IPS-20b (cell line): ENCODE data around the gene APOC1.
A peak's percentile ranks its signal among the peaks of the same experiment; 100 is the strongest.
"Not testable (repeated sequence)": the region's sequence is repeated elsewhere in the genome, so short reads cannot be mapped to it uniquely, and the experiment has no call there.

Source experiments
- H3K27ac ChIP-seq: one replicate; pipeline ENCODE4 v1.5.1; 2013; ENCODE audit warnings: low read length
- H3K27me3 ChIP-seq: 2 replicates; pipeline ENCODE4 v1.6.1; 2013; ENCODE audit warnings: mild to moderate bottlenecking, low read length, inconsistent platforms; ENCODE audit not compliant: insufficient read depth
- H3K36me3 ChIP-seq: 2 replicates; pipeline ENCODE4 v1.6.1; 2013; ENCODE audit warnings: low read depth, mild to moderate bottlenecking, inconsistent platforms, low read length, moderate library complexity; ENCODE audit not compliant: insufficient read depth
- H3K4me1 ChIP-seq: 2 replicates; pipeline ENCODE4 v1.6.1; 2013; ENCODE audit warnings: mild to moderate bottlenecking, control low read depth, inconsistent platforms, low read length, moderate library complexity; ENCODE audit not compliant: insufficient read depth
- H3K4me3 ChIP-seq: 2 replicates; pipeline ENCODE4 v1.5.1; 2013; ENCODE audit warnings: mild to moderate bottlenecking, low read length, inconsistent platforms
- H3K9ac ChIP-seq: 2 replicates; pipeline ENCODE4 v1.6.1; 2013; ENCODE audit warnings: low read depth, mild to moderate bottlenecking, inconsistent platforms, low read length, moderate library complexity
- H3K9me3 ChIP-seq: 2 replicates; pipeline ENCODE4 v1.6.1; 2013; ENCODE audit warnings: mild to moderate bottlenecking, low read depth, low read length, inconsistent platforms; ENCODE audit not compliant: insufficient read depth

The APOC1 gene

DNA sequence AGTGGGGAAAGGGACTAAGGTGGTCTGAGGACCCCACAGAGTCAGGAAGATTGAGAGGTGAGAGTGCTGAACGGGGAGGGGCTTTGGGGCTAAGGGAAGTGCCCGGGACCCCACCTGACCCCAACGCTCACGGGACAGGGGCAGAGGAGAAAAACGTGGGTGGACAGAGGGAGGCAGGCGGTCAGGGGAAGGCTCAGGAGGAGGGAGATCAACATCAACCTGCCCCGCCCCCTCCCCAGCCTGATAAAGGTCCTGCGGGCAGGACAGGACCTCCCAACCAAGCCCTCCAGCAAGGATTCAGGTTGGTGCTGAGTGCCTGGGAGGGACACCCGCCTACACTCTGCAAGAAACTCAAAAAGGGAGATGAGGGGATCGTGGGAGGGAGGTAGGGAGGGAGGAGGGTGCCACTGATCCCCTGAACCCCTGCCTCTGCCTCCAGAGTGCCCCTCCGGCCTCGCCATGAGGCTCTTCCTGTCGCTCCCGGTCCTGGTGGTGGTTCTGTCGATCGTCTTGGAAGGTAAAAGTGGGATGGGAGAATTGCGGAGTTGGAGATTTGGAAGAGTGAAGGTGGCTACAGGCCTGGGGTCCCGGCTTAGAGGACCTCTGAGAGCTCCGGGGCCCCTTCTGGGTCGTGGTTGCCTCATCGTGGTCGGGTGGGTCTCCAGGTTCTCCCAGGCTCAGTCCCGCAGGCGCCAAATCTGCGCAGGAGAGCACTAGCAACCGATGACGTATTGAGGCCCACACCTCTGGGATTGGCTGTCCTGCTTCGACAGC is at the start of gene APOC1:
Gene APOC1 (plus strand): TSS at position 176 of the 774 bp plus-strand sequence. CDS start 284 bp downstream, at position 460.
- H3K4me3 ChIP-seq: peak within 1 kb of the TSS; percentile 84
- peak within 1 kb of the TSS; percentile 91 for H3K9ac ChIP-seq
- H3K9me3 ChIP-seq, H3K4me1 ChIP-seq, H3K27me3 ChIP-seq, H3K36me3 ChIP-seq: not testable (repeated sequence)
- peak within 1 kb of the TSS; percentile 85 for H3K27ac ChIP-seq

DNA sequence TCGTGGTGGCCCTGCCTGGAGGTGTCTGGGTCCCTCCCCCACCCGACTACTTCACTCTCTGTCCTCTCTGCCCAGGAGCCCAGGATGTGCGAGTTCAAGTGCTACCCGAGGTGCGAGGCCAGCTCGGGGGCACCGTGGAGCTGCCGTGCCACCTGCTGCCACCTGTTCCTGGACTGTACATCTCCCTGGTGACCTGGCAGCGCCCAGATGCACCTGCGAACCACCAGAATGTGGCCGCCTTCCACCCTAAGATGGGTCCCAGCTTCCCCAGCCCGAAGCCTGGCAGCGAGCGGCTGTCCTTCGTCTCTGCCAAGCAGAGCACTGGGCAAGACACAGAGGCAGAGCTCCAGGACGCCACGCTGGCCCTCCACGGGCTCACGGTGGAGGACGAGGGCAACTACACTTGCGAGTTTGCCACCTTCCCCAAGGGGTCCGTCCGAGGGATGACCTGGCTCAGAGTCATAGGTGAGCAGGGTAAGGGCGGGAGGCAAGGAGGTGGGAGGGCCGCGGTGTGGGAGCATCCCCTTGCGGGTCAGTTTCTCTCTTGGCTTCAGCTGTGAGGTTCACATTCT is 49.1 kb upstream of the APOC1 start:
- H3K36me3 ChIP-seq: peaks cover 60% of the 10 kb centered on the region

DNA sequence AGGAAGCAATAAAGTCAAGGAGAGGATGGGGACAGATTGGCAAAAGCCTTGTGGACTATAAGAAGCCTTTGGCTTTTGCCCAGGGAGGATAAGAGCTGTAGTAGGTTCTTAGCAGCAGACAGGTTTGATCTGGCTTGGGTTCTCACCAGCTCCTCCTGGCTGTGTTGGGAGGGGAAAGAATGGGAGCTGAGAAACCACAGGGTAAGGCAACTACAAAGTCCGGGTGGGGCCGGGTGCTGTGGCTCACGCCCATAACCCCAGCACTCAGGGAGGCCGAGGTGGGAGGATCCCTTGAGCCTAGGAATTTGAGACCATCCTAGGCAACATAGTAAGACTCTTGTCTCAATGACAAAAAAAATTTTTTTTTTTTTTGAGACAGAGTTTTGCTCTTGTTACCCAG is 47.7 kb upstream of the APOC1 start:
- Histone ChIP-seq H3K27me3 (no peaks in the 10 kb centered on the region), H3K36me3 (peaks cover 56% of the 10 kb centered on the region), H3K4me1 (no peaks in the 10 kb centered on the region), H3K9me3 (no peaks in the 10 kb centered on the region), H3K27ac (no peak overlapping the region), H3K4me3 (no peak overlapping the region), H3K9ac (no peak overlapping the region)

More for the DNA sequence above, 49.1 kb upstream of the APOC1 start:
- Histone ChIP-seq H3K4me1 (no peaks in the 10 kb centered on the region), H3K27ac (no peak overlapping the region), H3K27me3 (no peaks in the 10 kb centered on the region), H3K9ac (no peak overlapping the region), H3K9me3 (no peaks in the 10 kb centered on the region), H3K4me3 (no peak overlapping the region)

DNA sequence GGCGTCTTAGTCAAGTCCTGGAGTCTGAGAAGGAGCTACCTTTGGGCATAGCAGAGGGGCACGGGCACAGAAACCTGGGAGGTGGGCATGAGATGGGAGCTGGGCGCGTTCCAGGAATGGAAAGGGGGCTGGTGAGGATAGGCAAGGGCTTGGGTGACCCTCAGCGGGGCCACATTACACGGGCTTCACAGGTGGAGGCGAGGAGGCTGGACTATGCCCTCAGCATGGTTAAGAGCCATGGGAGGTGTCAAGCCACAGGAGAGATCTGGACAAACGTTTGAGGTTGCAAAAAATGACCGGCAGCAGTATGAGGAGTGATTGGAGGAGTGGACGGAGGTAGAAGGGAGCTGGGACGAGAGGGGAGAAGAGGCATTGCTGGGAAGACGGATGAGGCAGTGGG is 46.8 kb upstream of the APOC1 start:
- Histone ChIP-seq H3K27ac (no peak overlapping the region), H3K27me3 (no peaks in the 10 kb centered on the region), H3K9me3 (no peaks in the 10 kb centered on the region), H3K4me1 (no peaks in the 10 kb centered on the region), H3K4me3 (no peak overlapping the region), H3K9ac (no peak overlapping the region), H3K36me3 (peaks cover 61% of the 10 kb centered on the region)

DNA sequence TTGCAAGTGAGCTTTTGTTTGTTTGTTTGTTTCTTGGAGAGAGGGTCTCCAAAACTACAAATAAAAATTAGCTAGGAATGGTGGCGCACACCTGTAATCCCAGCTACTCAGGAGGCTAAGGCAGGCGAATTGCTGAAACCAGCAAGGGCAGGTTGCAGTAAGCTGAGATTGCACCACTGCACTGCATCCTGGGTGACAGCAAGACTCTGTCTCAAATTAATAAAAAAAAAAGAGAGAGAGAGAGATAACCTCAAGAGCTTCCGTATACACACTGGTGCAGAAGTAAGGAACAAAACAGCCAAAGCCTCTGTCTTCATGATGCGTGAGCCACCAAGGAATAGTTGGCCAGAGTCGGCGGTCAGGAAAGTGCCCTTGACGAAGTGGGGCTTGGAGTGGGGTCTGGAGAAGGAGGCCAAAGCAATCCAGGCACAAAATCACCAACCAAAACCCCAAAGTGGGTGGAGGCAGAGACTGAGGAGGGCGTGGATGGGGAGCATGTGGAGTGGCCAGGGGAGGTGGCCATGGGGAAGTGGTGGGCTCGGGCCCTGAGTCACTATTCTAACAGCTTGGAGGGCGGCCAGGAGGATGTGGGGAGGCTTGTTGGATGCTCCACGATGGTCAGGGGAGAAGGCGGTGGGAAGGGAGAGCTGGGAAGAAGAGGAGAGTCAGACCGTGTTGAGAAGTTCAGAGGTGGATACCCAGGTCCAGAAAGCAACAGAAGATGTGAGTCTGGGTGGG is 44.5 kb upstream of the APOC1 start:
- Histone ChIP-seq H3K9me3 (no peaks in the 10 kb centered on the region), H3K9ac (no peak overlapping the region), H3K36me3 (peaks cover 81% of the 10 kb centered on the region), H3K4me1 (no peaks in the 10 kb centered on the region), H3K4me3 (no peak overlapping the region), H3K27ac (no peak overlapping the region), H3K27me3 (no peaks in the 10 kb centered on the region)

DNA sequence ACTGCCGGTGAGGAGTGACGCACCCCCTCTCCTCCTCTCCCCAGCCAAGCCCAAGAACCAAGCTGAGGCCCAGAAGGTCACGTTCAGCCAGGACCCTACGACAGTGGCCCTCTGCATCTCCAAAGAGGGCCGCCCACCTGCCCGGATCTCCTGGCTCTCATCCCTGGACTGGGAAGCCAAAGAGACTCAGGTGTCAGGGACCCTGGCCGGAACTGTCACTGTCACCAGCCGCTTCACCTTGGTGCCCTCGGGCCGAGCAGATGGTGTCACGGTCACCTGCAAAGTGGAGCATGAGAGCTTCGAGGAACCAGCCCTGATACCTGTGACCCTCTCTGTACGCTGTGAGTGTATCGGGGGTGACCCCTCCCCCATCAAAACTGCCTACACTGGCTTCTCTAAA is 42.6 kb upstream of the APOC1 start:
- Histone ChIP-seq H3K4me1 (peaks cover 6% of the 10 kb centered on the region), H3K9ac (no peak overlapping the region), H3K36me3 (peaks cover 82% of the 10 kb centered on the region), H3K4me3 (no peak overlapping the region), H3K27ac (no peak overlapping the region), H3K27me3 (no peaks in the 10 kb centered on the region), H3K9me3 (no peaks in the 10 kb centered on the region)

DNA sequence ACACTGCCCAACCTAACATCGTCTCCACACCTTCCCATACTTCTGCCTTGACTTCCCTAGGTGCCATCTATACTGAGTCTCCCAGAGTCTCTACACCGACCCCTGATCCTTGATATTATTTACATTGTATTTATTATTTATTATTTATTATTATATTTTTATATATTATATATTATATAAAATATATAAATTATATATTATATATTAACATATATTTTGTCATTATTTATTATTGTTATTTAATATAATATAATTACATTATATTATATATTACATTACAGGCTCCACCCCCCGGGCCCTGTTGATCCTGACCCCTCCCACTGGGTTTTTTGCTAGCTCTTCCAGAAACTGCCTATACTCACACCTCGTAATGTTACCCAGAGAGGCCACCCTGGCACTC is 41.7 kb upstream of the APOC1 start:
- no peak overlapping the region for H3K9ac ChIP-seq
- H3K27me3 ChIP-seq: no peaks in the 10 kb centered on the region
- no peak overlapping the region for H3K27ac ChIP-seq
- no peaks in the 10 kb centered on the region for H3K9me3 ChIP-seq
- H3K4me1 ChIP-seq: peaks cover 10% of the 10 kb centered on the region
- peaks cover 84% of the 10 kb centered on the region for H3K36me3 ChIP-seq
- H3K4me3 ChIP-seq: no peak overlapping the region

DNA sequence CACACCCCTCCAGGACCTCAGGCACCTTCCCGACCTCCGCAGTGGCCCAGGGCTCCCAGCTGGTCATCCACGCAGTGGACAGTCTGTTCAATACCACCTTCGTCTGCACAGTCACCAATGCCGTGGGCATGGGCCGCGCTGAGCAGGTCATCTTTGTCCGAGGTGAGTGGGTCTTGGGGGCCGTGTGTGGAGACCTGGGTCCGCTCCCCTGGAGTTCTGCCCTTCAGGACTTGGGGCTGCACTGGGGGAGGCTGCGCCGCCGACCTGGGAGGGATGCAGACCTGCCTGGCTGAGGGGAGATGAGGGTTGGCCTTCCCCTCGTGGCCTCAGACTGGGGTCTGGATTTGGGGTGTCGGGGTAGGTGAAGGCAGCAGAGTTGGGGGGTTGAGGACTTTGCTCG is 40.1 kb upstream of the APOC1 start:
- peaks cover 89% of the 10 kb centered on the region for H3K36me3 ChIP-seq
- no peak overlapping the region for H3K27ac ChIP-seq
- H3K9ac ChIP-seq: no peak overlapping the region

DNA sequence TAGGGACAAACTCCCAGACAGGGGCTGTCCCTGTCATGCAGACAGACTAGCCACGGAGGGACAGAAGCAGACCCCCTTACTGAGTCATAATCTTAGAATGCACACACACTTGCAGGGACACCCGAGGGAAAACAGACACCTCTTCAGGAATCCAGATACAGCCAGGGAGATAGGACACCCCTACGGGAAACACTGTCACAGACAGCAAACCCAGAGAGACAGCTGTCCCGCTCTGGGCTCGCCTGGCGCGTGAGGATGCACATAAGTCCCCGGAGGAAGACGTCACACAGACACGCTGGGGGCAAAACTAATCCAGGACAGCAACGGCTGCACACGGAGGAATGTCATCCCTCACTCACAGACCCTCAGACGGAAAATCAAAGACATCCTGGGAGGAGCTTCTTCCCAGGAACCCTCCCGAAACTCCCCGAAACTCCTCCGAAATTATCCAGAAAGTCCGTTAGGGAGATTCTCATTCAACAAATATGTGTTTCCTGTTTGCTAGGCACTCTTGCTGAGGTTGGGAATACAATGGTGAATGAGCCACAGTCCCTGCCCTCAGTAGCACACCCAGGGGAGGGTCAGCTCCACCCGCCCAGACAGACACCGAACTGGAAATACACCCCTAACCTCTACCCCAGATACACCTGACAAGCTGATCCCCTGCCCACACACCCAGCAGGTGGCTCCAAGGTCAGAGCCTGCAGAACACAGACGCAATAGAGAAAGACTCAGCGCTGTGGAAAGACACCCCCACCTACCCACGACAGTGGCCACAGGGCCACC is 38.5 kb upstream of the APOC1 start:
- H3K4me3 ChIP-seq: no peak overlapping the region
- H3K9me3 ChIP-seq: no peaks in the 10 kb centered on the region
- no peak overlapping the region for H3K27ac ChIP-seq
- peaks cover 10% of the 10 kb centered on the region for H3K4me1 ChIP-seq
- no peaks in the 10 kb centered on the region for H3K27me3 ChIP-seq
- no peak overlapping the region for H3K9ac ChIP-seq
- peaks cover 84% of the 10 kb centered on the region for H3K36me3 ChIP-seq

More for the DNA sequence above, 40.1 kb upstream of the APOC1 start:
- H3K4me3 ChIP-seq: no peak overlapping the region
- peaks cover 10% of the 10 kb centered on the region for H3K4me1 ChIP-seq
- H3K27me3 ChIP-seq: no peaks in the 10 kb centered on the region
- no peaks in the 10 kb centered on the region for H3K9me3 ChIP-seq

DNA sequence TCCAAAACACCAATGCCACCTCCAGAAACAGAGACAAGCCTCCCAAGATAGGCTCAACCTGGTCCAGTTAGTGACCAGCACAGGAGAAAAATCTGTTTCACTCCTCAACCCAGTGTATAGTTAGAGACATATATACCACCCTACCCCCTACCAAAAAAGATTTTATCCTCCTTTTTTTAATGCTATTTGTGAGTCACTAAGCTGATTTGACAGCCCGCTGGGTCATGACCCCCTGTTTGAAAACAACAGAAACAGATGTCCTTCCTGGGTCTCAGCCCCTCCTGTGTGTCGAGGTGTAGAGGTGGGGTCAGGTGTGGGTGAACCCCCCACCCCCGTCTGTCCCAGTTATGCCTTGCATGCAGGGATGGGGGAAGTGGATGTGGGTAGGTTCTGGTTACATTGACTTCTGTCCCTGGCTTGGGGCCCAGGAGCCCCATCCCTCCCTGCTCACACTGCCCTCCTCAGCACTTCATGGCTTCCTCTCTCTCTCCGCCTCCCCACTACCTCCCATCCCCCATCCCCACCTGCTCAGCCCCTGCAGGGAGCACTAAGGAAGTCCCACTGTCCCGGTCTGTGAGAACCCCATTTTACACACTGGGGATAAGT is 37.4 kb upstream of the APOC1 start:
- no peaks in the 10 kb centered on the region for H3K27me3 ChIP-seq
- no peak overlapping the region for H3K9ac ChIP-seq
- no peak overlapping the region for H3K4me3 ChIP-seq
- no peak overlapping the region for H3K27ac ChIP-seq
- peaks cover 76% of the 10 kb centered on the region for H3K36me3 ChIP-seq
- no peaks in the 10 kb centered on the region for H3K9me3 ChIP-seq
- H3K4me1 ChIP-seq: peaks cover 10% of the 10 kb centered on the region
